ENCODE measurements around the gene SLC36A2.

SLC36A2 gene

GRCh38 chr5:151345808-151346478 is 1.4 kb downstream of the SLC36A2 start:
- no peak for ATAC-seq
- H3K4me1 Mint-ChIP-seq: no peaks in the 10 kb centered on the region
- H3K27ac Mint-ChIP-seq: no peak overlapping the region
- H3K36me3 Mint-ChIP-seq: no peaks in the 10 kb centered on the region
- H3K9me3 Mint-ChIP-seq: no peaks in the 10 kb centered on the region
- H3K4me3 Mint-ChIP-seq: no peak overlapping the region
- peaks cover 37% of the 10 kb centered on the region for H3K27me3 Mint-ChIP-seq

- peaks cover 37% of the 10 kb centered on the region for H3K27me3 Mint-ChIP-seq
- no peaks in the 10 kb centered on the region for H3K9me3 Mint-ChIP-seq
- H3K36me3 Mint-ChIP-seq: no peaks in the 10 kb centered on the region
- H3K27ac Mint-ChIP-seq: no peak overlapping the region
- ATAC-seq: no peak
- H3K4me1 Mint-ChIP-seq: no peaks in the 10 kb centered on the region
- no peak overlapping the region for H3K4me3 Mint-ChIP-seq
Observed at GRCh38 chr5:151345187-151345807, 2.1 kb downstream of the SLC36A2 start.

- Mint-ChIP-seq H3K27me3 (peaks cover 37% of the 10 kb centered on the region), H3K9me3 (no peaks in the 10 kb centered on the region), H3K4me1 (no peaks in the 10 kb centered on the region), H3K4me3 (no peak overlapping the region), H3K27ac (no peak overlapping the region), H3K36me3 (no peaks in the 10 kb centered on the region)
- ATAC-seq: no peak
Observed at GRCh38 chr5:151344088-151344487, 3.3 kb downstream of the SLC36A2 start.

GRCh38 chr5:151340004-151340403 is 7.4 kb downstream of the SLC36A2 start:
- Mint-ChIP-seq H3K4me1 (no peaks in the 10 kb centered on the region), H3K27ac (no peak overlapping the region), H3K27me3 (peaks cover 44% of the 10 kb centered on the region), H3K4me3 (no peak overlapping the region), H3K36me3 (no peaks in the 10 kb centered on the region), H3K9me3 (no peaks in the 10 kb centered on the region)
- no peak for ATAC-seq

- Mint-ChIP-seq H3K4me3 (no peak overlapping the region), H3K36me3 (no peaks in the 10 kb centered on the region), H3K27me3 (peaks cover 47% of the 10 kb centered on the region), H3K4me1 (no peaks in the 10 kb centered on the region), H3K9me3 (no peaks in the 10 kb centered on the region), H3K27ac (no peak overlapping the region)
- no peak for ATAC-seq
Observed at GRCh38 chr5:151338734-151339133, 8.6 kb downstream of the SLC36A2 start.

GRCh38 chr5:151332857-151333256 is 14.5 kb downstream of the SLC36A2 start:
- Mint-ChIP-seq H3K27me3 (peaks cover 17% of the 10 kb centered on the region), H3K27ac (no peak overlapping the region), H3K4me3 (no peak overlapping the region), H3K4me1 (no peaks in the 10 kb centered on the region), H3K36me3 (no peaks in the 10 kb centered on the region), H3K9me3 (no peaks in the 10 kb centered on the region)
- no peak for ATAC-seq

GRCh38 chr5:151328734-151329133 is 18.6 kb downstream of the SLC36A2 start:
- Mint-ChIP-seq H3K27me3 (peaks cover 9% of the 10 kb centered on the region), H3K27ac (no peak overlapping the region), H3K4me3 (no peak overlapping the region), H3K36me3 (no peaks in the 10 kb centered on the region), H3K4me1 (no peaks in the 10 kb centered on the region), H3K9me3 (no peaks in the 10 kb centered on the region)
- no peak for ATAC-seq

- ATAC-seq: no peak
- no peak overlapping the region for H3K27ac Mint-ChIP-seq
- no peak overlapping the region for H3K4me3 Mint-ChIP-seq
- H3K9me3 Mint-ChIP-seq: no peaks in the 10 kb centered on the region
- H3K4me1 Mint-ChIP-seq: no peaks in the 10 kb centered on the region
- no peaks in the 10 kb centered on the region for H3K36me3 Mint-ChIP-seq
- peaks cover 9% of the 10 kb centered on the region for H3K27me3 Mint-ChIP-seq
Observed at GRCh38 chr5:151327585-151327984, 19.8 kb downstream of the SLC36A2 start.

- Mint-ChIP-seq H3K9me3 (no peaks in the 10 kb centered on the region), H3K4me1 (no peaks in the 10 kb centered on the region), H3K27ac (no peak overlapping the region), H3K4me3 (no peak overlapping the region), H3K36me3 (no peaks in the 10 kb centered on the region), H3K27me3 (peaks cover 9% of the 10 kb centered on the region)
- no peak for ATAC-seq
Observed at GRCh38 chr5:151326266-151326665, 21.1 kb downstream of the SLC36A2 start.

GRCh38 chr5:151320481-151320880 is 26.9 kb downstream of the SLC36A2 start:
- H3K27me3 Mint-ChIP-seq: peaks cover 9% of the 10 kb centered on the region
- no peak overlapping the region for H3K4me3 Mint-ChIP-seq
- no peaks in the 10 kb centered on the region for H3K9me3 Mint-ChIP-seq
- no peak overlapping the region for H3K27ac Mint-ChIP-seq
- peaks cover 15% of the 10 kb centered on the region for H3K4me1 Mint-ChIP-seq
- H3K36me3 Mint-ChIP-seq: no peaks in the 10 kb centered on the region
- ATAC-seq: no peak

- peaks cover 15% of the 10 kb centered on the region for H3K4me1 Mint-ChIP-seq
- H3K4me3 Mint-ChIP-seq: no peak overlapping the region
- H3K9me3 Mint-ChIP-seq: no peaks in the 10 kb centered on the region
- H3K36me3 Mint-ChIP-seq: no peaks in the 10 kb centered on the region
- peak overlapping the region; percentile 17 for H3K27ac Mint-ChIP-seq
- H3K27me3 Mint-ChIP-seq: no peaks in the 10 kb centered on the region
- peak; percentile 77 for ATAC-seq
Observed at GRCh38 chr5:151318850-151319732, 28.3 kb downstream of the SLC36A2 start.

- Mint-ChIP-seq H3K27me3 (no peaks in the 10 kb centered on the region), H3K4me1 (peaks cover 15% of the 10 kb centered on the region), H3K36me3 (no peaks in the 10 kb centered on the region), H3K4me3 (no peak overlapping the region), H3K9me3 (no peaks in the 10 kb centered on the region), H3K27ac (no peak overlapping the region)
- no peak for ATAC-seq
Observed at GRCh38 chr5:151317871-151318270, 29.5 kb downstream of the SLC36A2 start.

- peaks cover 6% of the 10 kb centered on the region for H3K9me3 Mint-ChIP-seq
- peaks cover 15% of the 10 kb centered on the region for H3K4me1 Mint-ChIP-seq
- H3K4me3 Mint-ChIP-seq: no peak overlapping the region
- H3K27ac Mint-ChIP-seq: no peak overlapping the region
- H3K36me3 Mint-ChIP-seq: peaks cover 3% of the 10 kb centered on the region
- ATAC-seq: peak; percentile 76
- no peaks in the 10 kb centered on the region for H3K27me3 Mint-ChIP-seq
Observed at GRCh38 chr5:151315998-151316597, 31.3 kb downstream of the SLC36A2 start.

GRCh38 chr5:151313357-151313756 is 34.0 kb downstream of the SLC36A2 start:
- Mint-ChIP-seq H3K36me3 (peaks cover 11% of the 10 kb centered on the region), H3K27ac (no peak overlapping the region), H3K9me3 (peaks cover 12% of the 10 kb centered on the region), H3K4me1 (peaks cover 5% of the 10 kb centered on the region), H3K27me3 (no peaks in the 10 kb centered on the region), H3K4me3 (no peak overlapping the region)
- no peak for ATAC-seq

GRCh38 chr5:151312756-151313324 is 34.5 kb downstream of the SLC36A2 start:
- Mint-ChIP-seq H3K36me3 (peaks cover 11% of the 10 kb centered on the region), H3K4me1 (peaks cover 5% of the 10 kb centered on the region), H3K4me3 (no peak overlapping the region), H3K27ac (no peak overlapping the region), H3K9me3 (peaks cover 12% of the 10 kb centered on the region), H3K27me3 (no peaks in the 10 kb centered on the region)
- no peak for ATAC-seq
